ENCODE results near the gene GPD1.
A peak's percentile ranks its signal among the peaks of the same experiment; 100 is the strongest.

Gene GPD1

GRCh38 chr12:50057896-50058670 is 45.7 kb upstream of the GPD1 start:
- no peak for ATAC-seq (ENCODE audit: low read depth)
- no peak overlapping the region for H3K27ac ChIP-seq (ENCODE audit: poor library complexity, severe bottlenecking)
- no peaks in the 10 kb centered on the region for H3K36me3 ChIP-seq (ENCODE audit: low read depth)
- TF ChIP-seq CTCF (IDR thresholded peaks at IDR 0.05; ENCODE audit: poor library complexity, severe bottlenecking): no peak
- H3K4me3 ChIP-seq (ENCODE audit: severe bottlenecking): peak overlapping the region; percentile 47
- H3K9me3 ChIP-seq (ENCODE audit: severe bottlenecking): no peaks in the 10 kb centered on the region
- H3K27me3 ChIP-seq (ENCODE audit: insufficient read depth, poor library complexity, severe bottlenecking): no peaks in the 10 kb centered on the region
- peak; percentile 40 for DNase-seq (ENCODE audit: low spot score)
- H3K4me1 ChIP-seq (ENCODE audit: insufficient read depth, poor library complexity, severe bottlenecking): peaks cover 10% of the 10 kb centered on the region

GRCh38 chr12:50058743-50059312 is 45.0 kb upstream of the GPD1 start:
- H3K4me1 ChIP-seq (ENCODE audit: insufficient read depth, poor library complexity, severe bottlenecking): peaks cover 10% of the 10 kb centered on the region
- DNase-seq (ENCODE audit: low spot score) (peak; percentile 47), ATAC-seq (ENCODE audit: low read depth) (no peak)
- H3K9me3 ChIP-seq (ENCODE audit: severe bottlenecking): no peaks in the 10 kb centered on the region
- TF ChIP-seq CTCF (IDR thresholded peaks at IDR 0.05; ENCODE audit: poor library complexity, severe bottlenecking): no peak
- H3K27me3 ChIP-seq (ENCODE audit: insufficient read depth, poor library complexity, severe bottlenecking): no peaks in the 10 kb centered on the region
- no peaks in the 10 kb centered on the region for H3K36me3 ChIP-seq (ENCODE audit: low read depth)
- no peak overlapping the region for H3K4me3 ChIP-seq (ENCODE audit: severe bottlenecking)
- no peak overlapping the region for H3K27ac ChIP-seq (ENCODE audit: poor library complexity, severe bottlenecking)

- peak; percentile 41 for DNase-seq (ENCODE audit: low spot score)
- no peak for TF ChIP-seq CTCF (IDR thresholded peaks at IDR 0.05; ENCODE audit: poor library complexity, severe bottlenecking)
- H3K27me3 ChIP-seq (ENCODE audit: insufficient read depth, poor library complexity, severe bottlenecking): no peaks in the 10 kb centered on the region
These were observed 44.2 kb upstream of the GPD1 start for GRCh38 chr12:50059440-50060119.

GRCh38 chr12:50060120-50060468 is 43.7 kb upstream of the GPD1 start:
- Histone ChIP-seq H3K4me3 (ENCODE audit: severe bottlenecking) (no peak overlapping the region), H3K36me3 (ENCODE audit: low read depth) (no peaks in the 10 kb centered on the region), H3K27ac (ENCODE audit: poor library complexity, severe bottlenecking) (no peak overlapping the region), H3K9me3 (ENCODE audit: severe bottlenecking) (no peaks in the 10 kb centered on the region), H3K4me1 (ENCODE audit: insufficient read depth, poor library complexity, severe bottlenecking) (peaks cover 10% of the 10 kb centered on the region), H3K27me3 (ENCODE audit: insufficient read depth, poor library complexity, severe bottlenecking) (no peaks in the 10 kb centered on the region)
- ATAC-seq (ENCODE audit: low read depth) (no peak), DNase-seq (ENCODE audit: low spot score) (no peak)
- no peak for TF ChIP-seq CTCF (IDR thresholded peaks at IDR 0.05; ENCODE audit: poor library complexity, severe bottlenecking)

More at GRCh38 chr12:50059440-50060119, 44.2 kb upstream of the GPD1 start:
- Histone ChIP-seq H3K4me3 (ENCODE audit: severe bottlenecking) (no peak overlapping the region), H3K9me3 (ENCODE audit: severe bottlenecking) (no peaks in the 10 kb centered on the region), H3K27ac (ENCODE audit: poor library complexity, severe bottlenecking) (no peak overlapping the region), H3K36me3 (ENCODE audit: low read depth) (no peaks in the 10 kb centered on the region), H3K4me1 (ENCODE audit: insufficient read depth, poor library complexity, severe bottlenecking) (peaks cover 10% of the 10 kb centered on the region)
- no peak for ATAC-seq (ENCODE audit: low read depth)
